WTC11 (cell line): ENCODE results near the gene NAPSA. TPM values are rescaled to one million over a fixed set of nuclear protein-coding genes. Genes with fewer than 3 reads are reported as not detected.

Experiments used
- ATAC-seq: fragments of 200-7000 bp; cut with Tn5 transposase; 2 replicates; pipeline ENCODE4 v1.10.0; 2021; ENCODE audit warnings: mild to moderate bottlenecking, moderate library complexity
- CTCF ChIA-PET: fragments of 300-600 bp; sonication (Branson Sonifier 250); formaldehyde crosslinking; loops from one replicate; lab custom pipeline; 2021; ENCODE audit warnings: antibody characterized with exemption; lab: Charles Lee
- POLR2A ChIA-PET: fragments of 350-600 bp; sonication (Branson Sonifier 250); formaldehyde crosslinking; loops from one replicate; lab custom pipeline; 2021; ENCODE audit warnings: antibody characterized with exemption; lab: Charles Lee
- DNase-seq: peaks from one replicate; pipeline ENCODE4 v3.0.0; 2021; ENCODE audit warnings: low spot score
- H3K27ac Mint-ChIP-seq: 2 replicates; pipeline ENCODE4 v1.8.0; 2021; ENCODE audit warnings: mixed read lengths
- H3K27me3 Mint-ChIP-seq: 2 replicates; pipeline ENCODE4 v1.8.0; 2021; ENCODE audit warnings: low read depth, mild to moderate bottlenecking, moderate library complexity, mixed read lengths
- H3K36me3 Mint-ChIP-seq: 2 replicates; pipeline ENCODE4 v1.8.0; 2021; ENCODE audit warnings: mixed read lengths
- H3K4me1 Mint-ChIP-seq: 2 replicates; pipeline ENCODE4 v1.8.0; 2022; ENCODE audit warnings: mixed read lengths
- H3K4me3 Mint-ChIP-seq: 2 replicates; pipeline ENCODE4 v1.8.0; 2021; ENCODE audit warnings: mild to moderate bottlenecking, moderate library complexity, mixed read lengths
- H3K9me3 Mint-ChIP-seq: 2 replicates; pipeline ENCODE4 v1.8.0; 2021; ENCODE audit warnings: mixed read lengths
- AFF4 ChIP-seq: sonication (generic); formaldehyde crosslinking; IDR thresholded peaks from 2 replicates; pipeline ENCODE4 v1.8.1; 2023; ENCODE audit warnings: mild to moderate bottlenecking, missing genetic modification reagents, borderline replicate concordance
- ETV6 ChIP-seq: sonication (generic); formaldehyde crosslinking; IDR thresholded peaks from 2 replicates; pipeline ENCODE4 v1.8.1; 2022; ENCODE audit warnings: mild to moderate bottlenecking, missing genetic modification reagents
- FOXK1 ChIP-seq: sonication (generic); formaldehyde crosslinking; IDR thresholded peaks from 2 replicates; pipeline ENCODE4 v1.8.0; 2022; ENCODE audit warnings: mild to moderate bottlenecking, moderate library complexity, missing genetic modification reagents
- GABPB1 ChIP-seq: sonication (generic); formaldehyde crosslinking; IDR thresholded peaks from 2 replicates; pipeline ENCODE4 v1.8.1; 2023; ENCODE audit warnings: mild to moderate bottlenecking, missing genetic modification reagents
- IRF2 ChIP-seq: sonication (generic); formaldehyde crosslinking; IDR thresholded peaks from 2 replicates; pipeline ENCODE4 v1.8.0; 2022; ENCODE audit warnings: low read depth, missing genetic modification reagents, borderline replicate concordance
- JUN ChIP-seq: sonication (generic); formaldehyde crosslinking; IDR thresholded peaks from 2 replicates; pipeline ENCODE4 v1.8.0; 2023; ENCODE audit warnings: mild to moderate bottlenecking, missing genetic modification reagents
- NFE2L1 ChIP-seq: sonication (generic); formaldehyde crosslinking; IDR thresholded peaks from 2 replicates; pipeline ENCODE4 v1.8.1; 2023; ENCODE audit warnings: missing genetic modification reagents
- PRRX2 ChIP-seq: fragments of 250-450 bp; sonication (Bioruptor Pico); IDR thresholded peaks from 2 replicates; pipeline ENCODE4 v1.8.0; 2021; ENCODE audit warnings: mild to moderate bottlenecking
- RORB ChIP-seq: fragments of 250-450 bp; sonication (Bioruptor Pico); IDR thresholded peaks from 2 replicates; pipeline ENCODE4 v1.9.0; 2021; ENCODE audit warnings: mild to moderate bottlenecking
- ZNF121 ChIP-seq: sonication (generic); formaldehyde crosslinking; IDR thresholded peaks from 2 replicates; pipeline ENCODE4 v1.8.0; 2023; ENCODE audit warnings: missing genetic modification reagents
- ZNF219 ChIP-seq: sonication (generic); formaldehyde crosslinking; IDR thresholded peaks from 2 replicates; pipeline ENCODE4 v1.8.0; 2023; ENCODE audit warnings: missing genetic modification reagents, mild to moderate bottlenecking, borderline replicate concordance
- total RNA-seq: library from RNA; stranded (reverse); gene quantifications from 3 replicates; pipeline ENCODE4 v1.2.3, GENCODE V29; 2021
- TF ChIP-seq, protein P1 (sequence below): fragments of 250-450 bp; sonication (Bioruptor Pico); IDR thresholded peaks from 2 replicates; pipeline ENCODE4 v1.9.0; 2021; ENCODE audit warnings: mild to moderate bottlenecking
- TF ChIP-seq, protein P2 (sequence below): sonication (generic); formaldehyde crosslinking; conservative IDR thresholded peaks from 2 replicates; pipeline ENCODE4 v1.8.1; 2023; ENCODE audit warnings: mild to moderate bottlenecking, low read depth, missing genetic modification reagents, moderate library complexity
- TF ChIP-seq, protein P3 (sequence below): sonication (generic); formaldehyde crosslinking; IDR thresholded peaks from 2 replicates; pipeline ENCODE4 v1.8.1; 2023; ENCODE audit warnings: mild to moderate bottlenecking, moderate library complexity, missing genetic modification reagents

Gene NAPSA
- total RNA-seq, 1 experiment from 2014 or later: 2.7 TPM

GRCh38 chr19:50377051-50377461 lies 11.6 kb upstream of the NAPSA start:
- POLR2A ChIA-PET: interaction anchor here (0.7 to 1.0 kb wide), 2 partner anchors 9 to 48 kb away, joined by 3 to 4 read pairs; partner anchors contain the start of gene KCNC3

DNA sequence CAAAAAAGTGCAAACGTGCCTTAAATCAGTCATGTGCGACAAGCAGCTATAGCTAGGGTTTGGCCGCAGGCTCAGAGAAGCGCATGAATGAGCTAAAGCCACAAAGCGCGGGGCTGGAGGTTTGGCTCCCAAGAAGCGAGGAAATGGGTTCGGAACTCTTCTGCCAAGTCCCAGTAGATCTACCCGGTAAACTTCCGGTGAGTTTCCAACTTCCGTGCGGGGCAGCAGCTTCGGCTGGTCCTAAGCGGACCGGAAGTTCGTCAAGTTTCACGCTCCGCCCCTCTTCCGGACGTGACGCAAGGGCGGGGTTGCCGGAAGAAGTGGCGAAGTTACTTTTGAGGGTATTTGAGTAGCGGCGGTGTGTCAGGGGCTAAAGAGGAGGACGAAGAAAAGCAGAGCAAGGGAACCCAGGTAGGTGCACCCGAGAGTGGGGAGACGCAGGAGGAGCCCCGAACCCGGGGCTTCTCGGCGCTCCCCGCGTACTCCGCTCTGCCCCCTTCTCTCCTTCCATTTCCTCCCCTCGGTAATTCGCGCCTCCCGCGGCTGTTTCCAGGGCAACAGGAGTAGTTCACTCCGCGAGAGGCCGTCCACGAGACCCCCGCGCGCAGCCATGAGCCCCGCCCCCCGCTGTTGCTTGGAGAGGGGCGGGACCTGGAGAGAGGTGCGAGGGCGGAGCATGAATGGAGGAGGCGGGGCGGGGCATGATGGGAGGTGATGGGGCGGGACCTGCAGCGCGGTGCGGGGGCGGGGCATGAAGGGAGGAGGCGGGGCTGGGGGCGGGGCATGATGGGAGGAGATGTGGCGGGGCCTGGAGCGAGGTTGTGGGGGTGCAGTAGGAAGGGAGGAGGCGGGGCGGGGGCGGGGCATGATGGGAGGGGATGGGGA lies 11.0 kb upstream of the NAPSA start, which contains the start of gene NR1H2:
TSS of gene NR1H2 (plus strand) at position 292 of the 885 bp plus-strand sequence. CDS start 1,149 bp downstream, outside the sequence.
- Mint-ChIP-seq H3K36me3 (peaks cover 26% of the 10 kb centered on the region), H3K4me1 (peaks cover 3% of the 10 kb centered on the region; the same call in 1 of the 2 replicates), H3K9me3 (no peaks in the 10 kb centered on the region), H3K4me3 (peak within 1 kb of the TSS; percentile 99), H3K27ac (peak within 1 kb of the TSS; percentile 100), H3K27me3 (no peaks in the 10 kb centered on the region; the same call in none of the 2 replicates)
- peak; percentile 80 for ATAC-seq
- ChIA-PET POLR2A (interaction anchor here (0.6 to 1.1 kb wide), 6 partner anchors 8 to 183 kb away, joined by 3 to 4 read pairs (median 4); partner anchors contain the start of gene KCNC3), CTCF (interaction anchor here (0.8 to 3.5 kb wide), 12 partner anchors 7 to 146 kb away, joined by 3 to 20 read pairs (median 4); no protein-coding TSS in a partner anchor)
- DNase-seq: peak; percentile 95
- TF ChIP-seq RORB (CRISPR knock-in tag): no peak
- TF ChIP-seq, protein P1, sequence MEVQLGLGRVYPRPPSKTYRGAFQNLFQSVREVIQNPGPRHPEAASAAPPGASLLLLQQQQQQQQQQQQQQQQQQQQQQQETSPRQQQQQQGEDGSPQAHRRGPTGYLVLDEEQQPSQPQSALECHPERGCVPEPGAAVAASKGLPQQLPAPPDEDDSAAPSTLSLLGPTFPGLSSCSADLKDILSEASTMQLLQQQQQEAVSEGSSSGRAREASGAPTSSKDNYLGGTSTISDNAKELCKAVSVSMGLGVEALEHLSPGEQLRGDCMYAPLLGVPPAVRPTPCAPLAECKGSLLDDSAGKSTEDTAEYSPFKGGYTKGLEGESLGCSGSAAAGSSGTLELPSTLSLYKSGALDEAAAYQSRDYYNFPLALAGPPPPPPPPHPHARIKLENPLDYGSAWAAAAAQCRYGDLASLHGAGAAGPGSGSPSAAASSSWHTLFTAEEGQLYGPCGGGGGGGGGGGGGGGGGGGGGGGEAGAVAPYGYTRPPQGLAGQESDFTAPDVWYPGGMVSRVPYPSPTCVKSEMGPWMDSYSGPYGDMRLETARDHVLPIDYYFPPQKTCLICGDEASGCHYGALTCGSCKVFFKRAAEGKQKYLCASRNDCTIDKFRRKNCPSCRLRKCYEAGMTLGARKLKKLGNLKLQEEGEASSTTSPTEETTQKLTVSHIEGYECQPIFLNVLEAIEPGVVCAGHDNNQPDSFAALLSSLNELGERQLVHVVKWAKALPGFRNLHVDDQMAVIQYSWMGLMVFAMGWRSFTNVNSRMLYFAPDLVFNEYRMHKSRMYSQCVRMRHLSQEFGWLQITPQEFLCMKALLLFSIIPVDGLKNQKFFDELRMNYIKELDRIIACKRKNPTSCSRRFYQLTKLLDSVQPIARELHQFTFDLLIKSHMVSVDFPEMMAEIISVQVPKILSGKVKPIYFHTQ (CRISPR knock-in tag): no peak
- TF ChIP-seq ETV6 (CRISPR knock-in tag): peak; percentile 83
- no peak for TF ChIP-seq PRRX2 (CRISPR knock-in tag)
- peak; percentile 69; the same call in 1 of the 2 replicates for TF ChIP-seq AFF4

More at GRCh38 chr19:50377051-50377461, 11.6 kb upstream of the NAPSA start:
- TF ChIP-seq, protein P2, sequence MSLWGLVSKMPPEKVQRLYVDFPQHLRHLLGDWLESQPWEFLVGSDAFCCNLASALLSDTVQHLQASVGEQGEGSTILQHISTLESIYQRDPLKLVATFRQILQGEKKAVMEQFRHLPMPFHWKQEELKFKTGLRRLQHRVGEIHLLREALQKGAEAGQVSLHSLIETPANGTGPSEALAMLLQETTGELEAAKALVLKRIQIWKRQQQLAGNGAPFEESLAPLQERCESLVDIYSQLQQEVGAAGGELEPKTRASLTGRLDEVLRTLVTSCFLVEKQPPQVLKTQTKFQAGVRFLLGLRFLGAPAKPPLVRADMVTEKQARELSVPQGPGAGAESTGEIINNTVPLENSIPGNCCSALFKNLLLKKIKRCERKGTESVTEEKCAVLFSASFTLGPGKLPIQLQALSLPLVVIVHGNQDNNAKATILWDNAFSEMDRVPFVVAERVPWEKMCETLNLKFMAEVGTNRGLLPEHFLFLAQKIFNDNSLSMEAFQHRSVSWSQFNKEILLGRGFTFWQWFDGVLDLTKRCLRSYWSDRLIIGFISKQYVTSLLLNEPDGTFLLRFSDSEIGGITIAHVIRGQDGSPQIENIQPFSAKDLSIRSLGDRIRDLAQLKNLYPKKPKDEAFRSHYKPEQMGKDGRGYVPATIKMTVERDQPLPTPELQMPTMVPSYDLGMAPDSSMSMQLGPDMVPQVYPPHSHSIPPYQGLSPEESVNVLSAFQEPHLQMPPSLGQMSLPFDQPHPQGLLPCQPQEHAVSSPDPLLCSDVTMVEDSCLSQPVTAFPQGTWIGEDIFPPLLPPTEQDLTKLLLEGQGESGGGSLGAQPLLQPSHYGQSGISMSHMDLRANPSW (CRISPR knock-in tag): no peak
- no peak for TF ChIP-seq AFF4
- TF ChIP-seq FOXK1: no peak
- no peak for TF ChIP-seq ZNF219 (CRISPR knock-in tag)
- TF ChIP-seq JUN (CRISPR knock-in tag): no peak
- TF ChIP-seq IRF2 (CRISPR knock-in tag): no peak
- TF ChIP-seq NFE2L1: no peak
- no peak for TF ChIP-seq GABPB1
- TF ChIP-seq ZNF121 (CRISPR knock-in tag): no peak
- TF ChIP-seq, protein P3, sequence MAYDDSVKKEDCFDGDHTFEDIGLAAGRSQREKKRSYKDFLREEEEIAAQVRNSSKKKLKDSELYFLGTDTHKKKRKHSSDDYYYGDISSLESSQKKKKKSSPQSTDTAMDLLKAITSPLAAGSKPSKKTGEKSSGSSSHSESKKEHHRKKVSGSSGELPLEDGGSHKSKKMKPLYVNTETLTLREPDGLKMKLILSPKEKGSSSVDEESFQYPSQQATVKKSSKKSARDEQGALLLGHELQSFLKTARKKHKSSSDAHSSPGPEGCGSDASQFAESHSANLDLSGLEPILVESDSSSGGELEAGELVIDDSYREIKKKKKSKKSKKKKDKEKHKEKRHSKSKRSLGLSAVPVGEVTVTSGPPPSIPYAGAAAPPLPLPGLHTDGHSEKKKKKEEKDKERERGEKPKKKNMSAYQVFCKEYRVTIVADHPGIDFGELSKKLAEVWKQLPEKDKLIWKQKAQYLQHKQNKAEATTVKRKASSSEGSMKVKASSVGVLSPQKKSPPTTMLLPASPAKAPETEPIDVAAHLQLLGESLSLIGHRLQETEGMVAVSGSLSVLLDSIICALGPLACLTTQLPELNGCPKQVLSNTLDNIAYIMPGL (CRISPR knock-in tag): no peak
- Mint-ChIP-seq H3K27ac (peak overlapping the region; percentile 76), H3K36me3 (peaks cover 27% of the 10 kb centered on the region), H3K4me1 (peaks cover 3% of the 10 kb centered on the region; the same call in 1 of the 2 replicates), H3K4me3 (peak overlapping the region; percentile 55), H3K9me3 (no peaks in the 10 kb centered on the region), H3K27me3 (no peaks in the 10 kb centered on the region; the same call in none of the 2 replicates)
- DNase-seq (peak; percentile 90), ATAC-seq (peak; percentile 83)
- CTCF ChIA-PET: interaction anchor here (0.5 to 3.5 kb wide), 8 partner anchors 8 to 141 kb away, joined by 3 to 20 read pairs (median 3); no protein-coding TSS in a partner anchor
